Kidney (tissue), 14 donors: ENCODE data around the gene SEMA3C. TPM values are rescaled to one million over a fixed set of nuclear protein-coding genes. Genes with fewer than 3 reads are reported as not detected.

Experiments used
- DNase-seq, 5 donors: peaks; one replicate each; pipeline ENCODE4 v3.0.0-alpha.2; 2013 to 2020
- FAIRE-seq: peaks from 2 replicates; lab custom pipeline; 2012; peaks lifted over from hg19 to GRCh38; lab: Jason Lieb, UNC
- H3K27ac ChIP-seq, 2 donors: one replicate each; pipeline ENCODE4 v1.7.0; 2013; ENCODE audit warnings: low read depth in 2 of 2, low read length in 2 of 2, inconsistent platforms in 1 of 2
- H3K27me3 ChIP-seq: one replicate; pipeline ENCODE4 v1.7.1; 2013; ENCODE audit warnings: low read length, inconsistent platforms; ENCODE audit not compliant: control insufficient read depth, insufficient read depth
- H3K36me3 ChIP-seq, 3 donors: one replicate each; pipeline versions ENCODE4 v1.7.0 to v1.7.1; 2013; ENCODE audit warnings: low read length in 3 of 3, control low read depth in 1 of 3, inconsistent platforms in 1 of 3; ENCODE audit not compliant: insufficient read depth in 3 of 3, control insufficient read depth in 2 of 3
- H3K4me1 ChIP-seq, 3 donors: one replicate each; pipeline versions ENCODE4 v1.7.0 to v1.7.1; 2013; ENCODE audit warnings: low read length in 3 of 3, inconsistent platforms in 1 of 3, low read depth in 1 of 3; ENCODE audit not compliant: control insufficient read depth in 2 of 3, insufficient read depth in 2 of 3
- H3K4me3 ChIP-seq, 3 donors: one replicate each; pipeline versions ENCODE4 v1.7.0 to v1.8.1; 2013; ENCODE audit warnings: low read length in 3 of 3, control low read depth in 1 of 3, inconsistent platforms in 1 of 3
- H3K9ac ChIP-seq, 3 donors: one replicate each; pipeline versions ENCODE4 v1.7.0 to v1.7.1; 2013; ENCODE audit warnings: low read length in 3 of 3, control low read depth in 1 of 3, inconsistent platforms in 1 of 3
- H3K9me3 ChIP-seq, 3 donors: one replicate each; pipeline versions ENCODE4 v1.7.0 to v1.7.1; 2013; ENCODE audit warnings: low read length in 3 of 3, control low read depth in 1 of 3, inconsistent platforms in 1 of 3; ENCODE audit not compliant: control insufficient read depth in 2 of 3, insufficient read depth in 1 of 3
- CTCF ChIP-seq: IDR thresholded peaks from 3 replicates; pipeline ENCODE4 v1.5.1; 2012; ENCODE audit warnings: mild to moderate bottlenecking, moderate library complexity, borderline replicate concordance; ENCODE audit not compliant: insufficient read depth; ENCODE audit errors: extremely low read depth
- intact Hi-C: fragments of 100-400 bp; cut with DNase I; formaldehyde crosslinking; loops from one replicate; pipeline ENCODE4 v1.11.1; 2022
- polyA plus RNA-seq: library from polyadenylated mRNA; stranded (reverse); fragments of 350-450 nt; fragmentation: Illumina TruSeq; extraction: RNeasy Lipid Tissue Mini Kit (QIAGEN cat#74804); gene quantifications from one replicate; pipeline ENCODE4 v1.2.3, GENCODE V29; 2014; ENCODE audit warnings: low read depth, low replicate concordance; ENCODE audit not compliant: insufficient read depth
- total RNA-seq: library from RNA; stranded (reverse); fragmentation: NEBNext Ultra II Directional; extraction: Animal tissue kit (Norgen Biotek cat#: 25700); gene quantifications from one replicate; pipeline ENCODE4 v1.2.1, GENCODE V29; 2021
- donor health status: control.
- donor health status: control.
- donor health status: control.
- donor health status: control.
- donor health status: control.
- donor health status: DM: yes; HTN: yes; CAD: no.
- donor health status: Normal renal cell carcinoma (clear cell type).

Gene SEMA3C
- total and polyA plus RNA-seq, 2 donors from 2014 or later, result 3.9 to 17.2 TPM

GRCh38 chr7:80907612-80908011, 11.2 kb downstream of the SEMA3C start:
- H3K9me3 ChIP-seq, result no peaks in the 10 kb centered on the region
- H3K27ac ChIP-seq, result no peak overlapping the region
- no peaks in the 10 kb centered on the region for H3K36me3 ChIP-seq
- no peak for TF ChIP-seq CTCF
- H3K9ac ChIP-seq, result no peak overlapping the region
- FAIRE-seq, result no peak
- intact Hi-C loops, result no loop called here
- H3K4me1 ChIP-seq, result no peaks in the 10 kb centered on the region
- DNase-seq, result no peak
- no peak overlapping the region for H3K4me3 ChIP-seq
- H3K27me3 ChIP-seq, result no peaks in the 10 kb centered on the region

- Histone ChIP-seq H3K4me1 (no peaks in the 10 kb centered on the region), H3K27ac (no peak overlapping the region), H3K9ac (no peak overlapping the region), H3K9me3 (no peaks in the 10 kb centered on the region), H3K27me3 (no peaks in the 10 kb centered on the region), H3K36me3 (no peaks in the 10 kb centered on the region), H3K4me3 (no peak overlapping the region)
- DNase-seq, result peak in 1 of 5 donors; percentile 32
- no peak for TF ChIP-seq CTCF
- intact Hi-C loops, result no loop called here
- no peak for FAIRE-seq
Measured at GRCh38 chr7:80907141-80907601, 11.7 kb downstream of the SEMA3C start.

GRCh38 chr7:80905334-80905733, 13.5 kb downstream of the SEMA3C start:
- FAIRE-seq (no peak), DNase-seq (no peak)
- Histone ChIP-seq H3K9me3 (no peaks in the 10 kb centered on the region), H3K4me1 (no peaks in the 10 kb centered on the region), H3K9ac (no peak overlapping the region), H3K27ac (no peak overlapping the region), H3K27me3 (no peaks in the 10 kb centered on the region), H3K4me3 (no peak overlapping the region), H3K36me3 (no peaks in the 10 kb centered on the region)
- no peak for TF ChIP-seq CTCF
- intact Hi-C loops, result no loop called here

GRCh38 chr7:80902716-80903308, 16.0 kb downstream of the SEMA3C start:
- FAIRE-seq (no peak), DNase-seq (no peak)
- intact Hi-C loops, result no loop called here
- Histone ChIP-seq H3K9ac (no peak overlapping the region), H3K4me1 (no peaks in the 10 kb centered on the region), H3K36me3 (no peaks in the 10 kb centered on the region), H3K27me3 (no peaks in the 10 kb centered on the region), H3K27ac (no peak overlapping the region), H3K9me3 (no peaks in the 10 kb centered on the region), H3K4me3 (no peak overlapping the region)
- TF ChIP-seq CTCF, result no peak
